GM12872 (cell line): Measurements from ENCODE around the gene PPP1R1A.

ENCODE experiments used
- TF ChIP-seq, protein P1 (sequence below): IDR thresholded peaks from 3 replicates; pipeline ENCODE4 v1.5.1; 2011; ENCODE audit warnings: low read depth, mild to moderate bottlenecking, low read length, moderate library complexity; ENCODE audit not compliant: insufficient read depth

PPP1R1A gene

DNA sequence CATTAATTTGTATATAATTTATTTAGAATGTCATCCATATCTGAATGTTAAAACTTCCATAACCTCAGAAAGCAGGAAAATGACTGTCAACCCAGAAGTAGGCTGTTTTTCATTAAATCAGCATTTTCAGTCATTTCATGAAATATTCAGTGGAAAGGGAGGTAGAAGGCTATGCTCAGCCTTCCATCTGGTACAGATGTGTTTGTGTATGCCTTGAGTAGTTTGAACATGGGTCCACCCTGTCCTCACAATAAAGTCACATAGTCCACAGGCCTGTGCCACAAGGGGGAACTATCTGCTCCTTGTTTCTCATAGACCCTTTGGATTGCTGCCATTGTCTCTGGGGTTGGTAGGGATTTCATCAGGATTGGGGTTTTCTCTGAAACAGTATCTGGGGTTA is 37.1 kb upstream of the PPP1R1A start:
- TF ChIP-seq, protein P1, sequence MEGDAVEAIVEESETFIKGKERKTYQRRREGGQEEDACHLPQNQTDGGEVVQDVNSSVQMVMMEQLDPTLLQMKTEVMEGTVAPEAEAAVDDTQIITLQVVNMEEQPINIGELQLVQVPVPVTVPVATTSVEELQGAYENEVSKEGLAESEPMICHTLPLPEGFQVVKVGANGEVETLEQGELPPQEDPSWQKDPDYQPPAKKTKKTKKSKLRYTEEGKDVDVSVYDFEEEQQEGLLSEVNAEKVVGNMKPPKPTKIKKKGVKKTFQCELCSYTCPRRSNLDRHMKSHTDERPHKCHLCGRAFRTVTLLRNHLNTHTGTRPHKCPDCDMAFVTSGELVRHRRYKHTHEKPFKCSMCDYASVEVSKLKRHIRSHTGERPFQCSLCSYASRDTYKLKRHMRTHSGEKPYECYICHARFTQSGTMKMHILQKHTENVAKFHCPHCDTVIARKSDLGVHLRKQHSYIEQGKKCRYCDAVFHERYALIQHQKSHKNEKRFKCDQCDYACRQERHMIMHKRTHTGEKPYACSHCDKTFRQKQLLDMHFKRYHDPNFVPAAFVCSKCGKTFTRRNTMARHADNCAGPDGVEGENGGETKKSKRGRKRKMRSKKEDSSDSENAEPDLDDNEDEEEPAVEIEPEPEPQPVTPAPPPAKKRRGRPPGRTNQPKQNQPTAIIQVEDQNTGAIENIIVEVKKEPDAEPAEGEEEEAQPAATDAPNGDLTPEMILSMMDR = no peak

DNA sequence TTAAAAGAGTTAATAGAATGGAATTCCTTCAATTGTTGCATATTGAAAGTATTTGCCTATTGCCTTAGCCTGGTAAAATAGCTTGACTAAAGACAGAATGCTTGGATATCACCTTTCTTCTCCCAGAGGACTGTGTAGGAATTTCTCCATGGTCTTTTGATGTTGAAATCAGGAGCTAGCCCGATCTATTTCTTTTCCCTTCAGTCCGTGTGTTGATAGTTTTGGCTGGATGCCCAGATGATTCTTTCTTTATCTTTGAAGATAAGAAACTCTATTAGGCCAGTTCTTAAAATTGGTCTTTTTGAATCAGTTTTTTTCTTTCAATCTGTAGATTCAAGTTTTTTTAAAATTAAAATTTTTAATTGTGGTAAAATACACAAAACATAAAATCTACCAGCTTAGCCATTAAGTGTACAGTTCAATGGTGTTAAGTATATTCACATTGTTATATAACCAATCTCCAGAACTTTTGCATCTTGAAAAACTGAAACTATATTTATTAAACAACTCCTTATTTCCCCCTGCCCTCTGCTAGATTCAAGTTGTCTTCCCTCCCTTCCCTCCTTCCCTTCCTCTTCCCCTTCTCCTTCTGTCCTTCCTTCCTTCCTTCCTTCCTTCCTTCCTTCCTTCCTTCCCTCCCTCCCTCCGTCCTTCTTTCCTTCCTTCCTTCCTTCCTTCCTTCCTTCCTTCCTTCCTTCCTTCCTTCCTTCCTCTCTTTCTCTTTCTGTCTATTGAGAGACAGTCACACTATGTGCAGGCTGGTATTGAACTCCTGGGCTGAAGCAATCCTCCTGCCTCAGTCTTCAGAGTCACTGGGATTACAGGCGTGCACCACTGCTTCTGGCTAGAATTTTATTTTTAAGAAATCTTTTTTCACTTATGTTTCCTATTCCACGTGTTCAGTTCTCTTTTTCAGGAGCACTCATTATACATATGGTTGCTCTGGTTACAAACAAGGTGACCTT is 36.1 kb upstream of the PPP1R1A start:
- TF ChIP-seq, protein P1 = no peak

DNA sequence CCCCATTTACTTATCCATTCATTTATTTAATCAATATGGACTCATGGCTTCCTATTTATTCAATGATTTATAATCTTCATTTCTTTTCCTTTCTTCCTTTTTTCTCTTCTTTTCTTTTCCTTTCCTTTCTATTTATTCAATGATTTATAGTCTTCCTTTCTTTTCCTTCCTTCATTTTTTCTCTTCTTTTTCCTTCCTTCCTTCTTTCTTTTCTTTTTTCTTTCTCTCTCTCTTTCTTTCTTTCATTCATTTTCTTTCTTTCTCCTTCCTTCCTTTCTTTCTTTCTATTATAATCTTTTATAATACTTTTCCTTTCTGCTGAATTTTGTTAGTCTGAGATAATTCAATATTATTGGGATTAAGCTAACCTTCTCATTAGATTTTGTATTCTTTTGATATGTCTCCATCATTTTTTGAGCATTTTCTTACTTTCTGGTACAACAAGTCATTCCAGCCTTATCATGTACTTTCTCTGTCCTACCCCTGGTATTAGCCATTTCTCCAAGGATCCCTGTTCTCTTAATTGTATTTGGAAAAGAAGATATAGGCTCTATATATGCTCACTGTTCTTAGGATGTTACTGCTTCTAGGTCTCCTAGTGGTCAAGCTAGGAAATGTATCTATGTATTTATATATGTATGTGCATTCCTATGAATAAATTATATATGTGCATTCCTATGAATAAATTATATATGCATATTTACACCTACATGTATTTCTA is 34.2 kb upstream of the PPP1R1A start:
- TF ChIP-seq, protein P1 = peak; percentile 27; the same call in 1 of the 3 replicates

DNA sequence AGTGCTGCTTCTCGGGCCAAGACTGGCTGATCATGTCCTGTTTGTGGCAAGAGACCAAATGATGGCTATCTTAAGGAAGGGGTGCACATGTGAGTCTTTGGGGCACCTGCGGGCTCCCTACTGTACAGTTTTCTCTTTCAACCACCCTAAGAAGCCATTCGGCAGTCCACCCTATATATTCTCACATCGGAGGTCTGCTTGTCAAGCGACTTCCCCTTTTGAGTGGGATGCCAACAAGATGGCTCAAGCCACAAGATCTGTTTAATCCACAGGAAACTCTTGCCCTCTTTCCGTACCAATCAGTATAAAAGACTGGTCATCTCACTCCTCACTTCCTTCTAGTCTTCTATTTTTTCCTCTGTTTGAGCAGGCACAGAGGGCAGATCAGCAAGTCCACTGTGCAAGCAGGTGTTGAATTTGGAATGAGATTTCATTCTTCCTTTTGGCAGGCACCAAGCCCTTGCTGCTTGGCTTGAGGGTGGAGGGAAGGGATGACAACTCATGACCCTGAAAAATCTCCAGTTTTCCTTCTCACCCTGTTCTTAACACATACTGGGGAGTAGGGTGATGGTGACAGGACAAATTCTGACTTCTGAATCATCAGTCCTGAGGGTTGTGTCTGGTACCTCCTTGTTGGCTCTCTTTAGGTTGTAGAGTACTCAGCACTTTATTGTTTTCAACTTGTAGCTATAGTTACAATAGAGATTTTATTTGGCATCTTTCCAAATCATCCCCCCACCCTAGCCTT is 28.6 kb upstream of the PPP1R1A start:
- TF ChIP-seq, protein P1 = no peak

DNA sequence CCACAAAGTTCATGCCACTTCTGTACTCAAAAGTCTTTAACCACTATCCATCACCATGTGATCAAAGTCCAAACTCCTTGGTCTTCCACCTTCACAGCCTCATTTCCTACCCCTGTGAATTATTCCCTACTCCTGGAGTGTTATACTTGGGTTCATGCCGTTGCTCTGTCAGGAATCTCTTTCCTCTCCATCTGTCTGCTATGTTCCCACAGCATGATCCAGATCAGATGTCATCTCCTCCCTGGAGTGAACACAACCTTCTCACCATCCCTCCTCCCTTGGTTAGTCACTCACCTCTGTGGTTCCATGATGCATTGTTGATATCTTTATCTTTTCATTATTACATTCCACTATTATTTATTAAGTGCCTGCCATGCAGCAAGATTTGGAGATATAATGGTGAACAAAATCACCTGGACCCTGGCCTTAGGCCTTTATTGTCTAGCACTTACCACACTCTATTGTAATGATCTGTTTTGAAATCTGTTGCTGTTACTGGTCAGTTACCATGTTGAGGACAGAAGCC is 23.8 kb upstream of the PPP1R1A start:
- TF ChIP-seq, protein P1 = no peak

DNA sequence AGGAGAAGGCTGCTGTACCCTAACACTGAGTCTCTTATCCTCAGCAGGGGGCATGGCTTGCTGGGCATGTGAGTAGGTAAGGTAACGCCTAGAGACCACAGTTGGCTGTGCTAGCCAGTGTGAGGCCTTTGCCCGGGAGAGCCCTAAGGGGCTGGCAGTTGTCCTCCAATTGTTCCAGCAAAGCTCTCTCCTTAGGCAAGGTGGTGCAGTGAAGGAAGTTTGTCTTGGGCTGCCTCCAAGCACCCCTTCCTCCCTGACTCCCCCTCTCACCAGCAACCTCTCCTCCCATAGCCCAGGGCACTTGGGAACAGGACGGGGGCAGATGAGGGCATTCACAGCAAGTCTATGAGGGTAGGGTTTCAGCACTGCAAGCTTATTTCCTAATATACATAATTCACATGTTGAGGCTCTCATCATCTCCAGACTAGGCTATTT is 23.3 kb upstream of the PPP1R1A start:
- TF ChIP-seq, protein P1 = no peak
